Esophagus muscularis mucosa (tissue), 4 donors: ENCODE measurements around the gene MR1. TPM values are rescaled to one million over a fixed set of nuclear protein-coding genes. Genes with fewer than 3 reads are reported as not detected.

Experiments
- DNase-seq: peaks from one replicate; pipeline ENCODE4 v3.0.0-alpha.2; 2017; ENCODE audit errors: extremely low spot score
- H3K27ac ChIP-seq, 4 donors: fragments of 200-600 bp; sonication (generic); replicated peaks in 1 of 4; 1 replicate in 3 of 4; 2 replicates in 1 of 4; pipeline ENCODE4 v1.5.1; 2016 to 2019; ENCODE audit warnings: mild to moderate bottlenecking in 1 of 4
- H3K27me3 ChIP-seq, 4 donors: fragments of 200-600 bp; sonication (generic); one replicate each; pipeline versions ENCODE4 v1.5.1 to v1.6.0; 2016 to 2019
- H3K36me3 ChIP-seq, 4 donors: fragments of 200-600 bp; sonication (generic); one replicate each; pipeline ENCODE4 v1.5.1; 2016 to 2019
- H3K4me1 ChIP-seq, 4 donors: fragments of 200-600 bp; sonication (generic); one replicate each; pipeline ENCODE4 v1.5.1; 2016 to 2019
- H3K4me3 ChIP-seq, 4 donors: fragments of 200-600 bp; sonication (generic); 1 replicate in 2 of 4; 2 replicates in 2 of 4; pipeline ENCODE4 v1.5.1; 2016 to 2019; ENCODE audit warnings: mild to moderate bottlenecking in 4 of 4, moderate library complexity in 1 of 4
- H3K9me3 ChIP-seq, 4 donors: fragments of 200-600 bp; sonication (generic); 1 replicate in 3 of 4; 2 replicates in 1 of 4; pipeline ENCODE4 v1.5.1; 2016 to 2019
- EP300 ChIP-seq: sonication (generic); formaldehyde crosslinking; IDR thresholded peaks from one replicate; pipeline ENCODE4 v1.6.1; 2017; ENCODE audit warnings: antibody characterized with exemption
- POLR2A ChIP-seq: fragments of 450-650 bp; IDR thresholded peaks from one replicate; pipeline ENCODE4 v1.6.1; 2017; ENCODE audit warnings: antibody characterized with exemption, moderate library complexity, mild to moderate bottlenecking, low read depth
- POLR2AphosphoS5 ChIP-seq, 2 donors: sonication (generic); formaldehyde crosslinking; IDR thresholded peaks; one replicate each; pipeline ENCODE4 v1.6.1; 2017; ENCODE audit warnings: antibody characterized with exemption in 2 of 2
- WGBS: methylation state at CpG from one replicate; pipeline ENCODE4 v1.1.5; 2018; 5-methylcytosine and 5-hydroxymethylcytosine counted together
- intact Hi-C: fragments of 100-400 bp; cut with DNase I; formaldehyde crosslinking; loops from one replicate; pipeline ENCODE4 v1.15.1; 2023
- total RNA-seq, 4 donors: library from RNA; depleted of rRNA; stranded (reverse); fragments of >200 nt; gene quantifications; one replicate each; pipeline versions ENCODE4 v1.1.0 to v1.2.1, GENCODE V29; 2016
- TF ChIP-seq, protein P1 (sequence below), 3 experiments: fragments of 200-600 bp in 2 of 3; fragments of 450-650 bp in 1 of 3; sonication (generic) in 2 of 3; IDR thresholded peaks; one replicate each; pipeline ENCODE4 v1.5.1; 2017 to 2019; ENCODE audit warnings: antibody characterized with exemption in 3 of 3, mild to moderate bottlenecking in 2 of 3, moderate library complexity in 1 of 3

The MR1 gene
- total RNA-seq, 4 donors from 2014 or later = 10.8 to 23.5 (median 15.4) TPM

DNA sequence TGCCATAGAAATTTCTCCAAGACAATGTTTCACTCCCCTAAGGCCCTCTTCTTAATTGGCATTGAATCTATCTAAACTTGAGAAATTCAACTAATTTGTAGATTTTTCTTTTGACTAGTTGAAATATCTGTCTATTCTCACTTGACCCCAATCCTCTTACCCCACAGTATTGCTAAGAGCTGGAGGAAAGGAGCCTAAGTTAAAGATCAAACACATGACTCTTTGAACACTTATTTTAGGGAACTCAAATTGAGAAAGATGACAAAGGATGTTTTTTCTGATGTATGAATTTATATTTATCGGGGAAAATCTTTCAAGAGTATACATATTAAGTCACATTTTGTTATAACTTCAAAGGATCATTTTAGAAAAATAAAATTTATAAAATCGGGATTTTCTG is 3.6 kb downstream of the MR1 start:
- no peaks in the 10 kb centered on the region for H3K9me3 ChIP-seq
- no peaks in the 10 kb centered on the region for H3K27me3 ChIP-seq
- no peak for DNase-seq
- peaks cover 0 to 7% (median 2%) of the 10 kb centered on the region in 4 donors for H3K36me3 ChIP-seq
- peaks cover 21 to 68% (median 55%) of the 10 kb centered on the region in 4 donors for H3K4me1 ChIP-seq
- intact Hi-C loops = loop anchor here (5.0 kb wide), 1 partner anchor 50 kb away; the partner anchor contains the start of gene IER5
- no peak overlapping the region for H3K27ac ChIP-seq
- TF ChIP-seq EP300 (no peak), POLR2AphosphoS5 (IDR thresholded peaks at IDR 0.05) (no peak), POLR2A (no peak)
- TF ChIP-seq, protein P1, sequence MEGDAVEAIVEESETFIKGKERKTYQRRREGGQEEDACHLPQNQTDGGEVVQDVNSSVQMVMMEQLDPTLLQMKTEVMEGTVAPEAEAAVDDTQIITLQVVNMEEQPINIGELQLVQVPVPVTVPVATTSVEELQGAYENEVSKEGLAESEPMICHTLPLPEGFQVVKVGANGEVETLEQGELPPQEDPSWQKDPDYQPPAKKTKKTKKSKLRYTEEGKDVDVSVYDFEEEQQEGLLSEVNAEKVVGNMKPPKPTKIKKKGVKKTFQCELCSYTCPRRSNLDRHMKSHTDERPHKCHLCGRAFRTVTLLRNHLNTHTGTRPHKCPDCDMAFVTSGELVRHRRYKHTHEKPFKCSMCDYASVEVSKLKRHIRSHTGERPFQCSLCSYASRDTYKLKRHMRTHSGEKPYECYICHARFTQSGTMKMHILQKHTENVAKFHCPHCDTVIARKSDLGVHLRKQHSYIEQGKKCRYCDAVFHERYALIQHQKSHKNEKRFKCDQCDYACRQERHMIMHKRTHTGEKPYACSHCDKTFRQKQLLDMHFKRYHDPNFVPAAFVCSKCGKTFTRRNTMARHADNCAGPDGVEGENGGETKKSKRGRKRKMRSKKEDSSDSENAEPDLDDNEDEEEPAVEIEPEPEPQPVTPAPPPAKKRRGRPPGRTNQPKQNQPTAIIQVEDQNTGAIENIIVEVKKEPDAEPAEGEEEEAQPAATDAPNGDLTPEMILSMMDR (IDR thresholded peaks at IDR 0.05) = no peak
- WGBS = 96% methylated on average over 2 of the region's 2 CpGs
- H3K4me3 ChIP-seq = no peak overlapping the region

DNA sequence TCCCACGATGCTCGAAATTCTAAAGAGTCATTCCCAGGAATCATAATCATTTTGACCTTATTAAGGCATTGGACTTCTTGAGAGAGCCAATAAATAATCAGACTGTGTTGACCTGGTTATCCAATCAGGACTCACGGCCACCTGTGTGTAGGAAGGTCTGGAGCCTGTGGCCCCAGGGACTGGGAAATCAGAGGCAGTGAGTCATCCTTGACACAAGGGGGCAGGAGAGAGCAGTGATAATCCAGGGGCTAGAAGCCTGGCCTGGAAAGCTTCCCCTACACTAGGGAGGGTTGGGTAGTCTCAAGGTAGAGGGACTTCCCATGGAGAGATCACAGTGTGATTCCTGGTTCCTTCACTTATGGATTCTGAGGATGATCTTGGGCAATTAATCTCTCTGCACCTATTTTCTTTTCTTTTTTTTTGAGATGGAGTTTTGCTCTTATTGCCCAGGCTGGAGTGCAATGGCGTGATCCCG is 4.7 kb downstream of the MR1 start:
- Histone ChIP-seq H3K36me3 (peaks cover 0 to 11% (median 4%) of the 10 kb centered on the region in 4 donors), H3K27me3 (no peaks in the 10 kb centered on the region), H3K27ac (no peak overlapping the region), H3K4me3 (no peak overlapping the region), H3K4me1 (peaks cover 15 to 63% (median 48%) of the 10 kb centered on the region in 4 donors), H3K9me3 (no peaks in the 10 kb centered on the region)
- 92% methylated on average over 5 of the region's 5 CpGs for WGBS
- no peak for DNase-seq
- no peak for TF ChIP-seq POLR2A
- TF ChIP-seq, protein P1 (IDR thresholded peaks at IDR 0.05) = peak; percentile 62 to 79 (median 75)
- intact Hi-C loops = loop anchor here (1.0 to 5.0 kb wide), 2 partner anchors 49 to 104 kb away; partner anchors contain the start of gene IER5

DNA sequence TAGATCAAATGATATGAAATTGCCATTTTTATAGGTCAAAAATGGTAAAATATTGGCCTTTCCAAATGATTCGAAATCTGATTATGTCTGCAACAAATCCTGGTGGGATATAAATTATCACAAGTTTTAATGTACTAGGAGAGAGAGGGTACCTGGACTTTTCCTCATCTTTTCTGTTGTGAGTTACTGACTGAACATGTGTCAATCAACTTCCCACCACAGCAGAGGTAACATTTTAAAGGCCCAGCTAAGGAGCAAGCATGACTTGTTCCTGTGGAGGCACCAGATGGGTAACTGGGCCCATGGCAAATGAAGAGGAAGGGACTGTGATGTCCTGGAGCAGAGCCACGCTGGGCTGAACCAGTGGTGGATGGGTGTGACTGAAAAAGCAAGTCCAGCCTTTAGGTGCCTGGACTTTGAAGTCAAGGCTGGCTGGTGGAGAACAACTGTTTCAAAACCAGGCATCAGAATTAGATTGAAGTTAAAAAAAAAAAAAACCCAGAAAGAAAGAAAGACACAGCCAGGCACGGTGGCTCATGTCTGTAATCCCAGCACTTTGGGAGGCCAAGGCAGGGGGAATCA is 6.6 kb downstream of the MR1 start:
- intact Hi-C loops = no loop called here
- Histone ChIP-seq H3K9me3 (no peaks in the 10 kb centered on the region), H3K4me3 (no peak overlapping the region), H3K27me3 (no peaks in the 10 kb centered on the region), H3K4me1 (peaks cover 5 to 50% (median 34%) of the 10 kb centered on the region in 4 donors), H3K36me3 (peaks cover 0 to 11% (median 4%) of the 10 kb centered on the region in 4 donors), H3K27ac (no peak overlapping the region)
- WGBS = 84% methylated on average over 3 of the region's 3 CpGs
- TF ChIP-seq POLR2A (no peak), POLR2AphosphoS5 (IDR thresholded peaks at IDR 0.05) (no peak), EP300 (no peak)
- TF ChIP-seq, protein P1 (IDR thresholded peaks at IDR 0.05) = no peak
- no peak for DNase-seq

DNA sequence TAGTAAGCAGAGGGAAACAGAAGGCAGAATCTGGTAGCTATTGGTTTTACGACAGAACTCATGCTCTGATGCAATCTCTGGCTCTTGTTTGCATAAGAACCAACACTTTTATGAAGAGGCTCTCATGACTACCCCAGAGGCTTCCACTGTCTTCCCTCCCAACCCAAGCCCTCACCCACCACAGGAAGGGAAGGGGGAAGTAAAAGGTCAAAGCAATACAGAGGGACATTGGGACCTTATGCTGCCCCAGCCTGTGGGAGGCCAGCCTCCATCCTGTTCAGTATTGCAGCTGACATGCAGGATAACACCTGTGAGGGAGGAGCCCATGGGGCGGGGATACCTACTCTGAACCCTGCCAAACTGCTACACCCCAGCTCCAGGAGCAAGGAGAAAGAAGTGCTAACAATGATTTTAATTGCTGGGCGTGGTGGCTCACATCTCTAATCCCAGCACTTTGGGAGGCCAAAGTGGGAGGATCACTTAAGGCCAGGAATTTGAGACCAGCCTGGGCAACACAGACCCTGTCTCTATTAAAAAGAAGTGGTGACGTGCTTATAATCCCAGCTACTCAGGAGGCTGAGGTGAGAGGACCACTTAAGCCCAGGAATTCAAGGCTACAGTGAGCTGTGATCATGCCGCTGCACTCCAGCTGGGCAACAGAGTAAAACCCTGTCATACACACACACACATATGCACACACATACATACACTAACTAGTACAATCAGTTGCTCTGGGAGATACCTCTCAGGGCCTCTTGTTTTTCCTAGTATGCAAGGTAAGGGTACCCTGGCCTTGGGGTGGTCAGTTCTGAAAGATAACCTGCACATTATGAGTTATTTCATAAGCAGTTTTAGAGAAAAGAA is 9.5 kb downstream of the MR1 start:
- WGBS = 80% methylated on average over 4 of the region's 5 CpGs
- no peak overlapping the region for H3K4me3 ChIP-seq
- no peaks in the 10 kb centered on the region for H3K9me3 ChIP-seq
- H3K36me3 ChIP-seq = peaks cover 0 to 31% (median 11%) of the 10 kb centered on the region in 4 donors
- intact Hi-C loops = no loop called here
- peaks cover 5 to 25% (median 12%) of the 10 kb centered on the region in 4 donors for H3K4me1 ChIP-seq
- DNase-seq = no peak
- TF ChIP-seq EP300 = no peak
- no peak for TF ChIP-seq POLR2AphosphoS5 (IDR thresholded peaks at IDR 0.05)
- no peak for TF ChIP-seq POLR2A
- TF ChIP-seq, protein P1 (IDR thresholded peaks at IDR 0.05) = no peak
- no peaks in the 10 kb centered on the region for H3K27me3 ChIP-seq
- H3K27ac ChIP-seq = no peak overlapping the region
